ENCODE data around the gene CCDC81. TPM values are rescaled to one million over a fixed set of nuclear protein-coding genes. Genes with fewer than 3 reads are reported as not detected.

The CCDC81 gene
- total RNA-seq, 2 donors from 2014 or later: 2.0 to 21.4 TPM

GRCh38 chr11:86447763-86448480 is 73.2 kb downstream of the CCDC81 start:
- no peaks in the 10 kb centered on the region for H3K9me3 ChIP-seq
- TF ChIP-seq, protein P1, sequence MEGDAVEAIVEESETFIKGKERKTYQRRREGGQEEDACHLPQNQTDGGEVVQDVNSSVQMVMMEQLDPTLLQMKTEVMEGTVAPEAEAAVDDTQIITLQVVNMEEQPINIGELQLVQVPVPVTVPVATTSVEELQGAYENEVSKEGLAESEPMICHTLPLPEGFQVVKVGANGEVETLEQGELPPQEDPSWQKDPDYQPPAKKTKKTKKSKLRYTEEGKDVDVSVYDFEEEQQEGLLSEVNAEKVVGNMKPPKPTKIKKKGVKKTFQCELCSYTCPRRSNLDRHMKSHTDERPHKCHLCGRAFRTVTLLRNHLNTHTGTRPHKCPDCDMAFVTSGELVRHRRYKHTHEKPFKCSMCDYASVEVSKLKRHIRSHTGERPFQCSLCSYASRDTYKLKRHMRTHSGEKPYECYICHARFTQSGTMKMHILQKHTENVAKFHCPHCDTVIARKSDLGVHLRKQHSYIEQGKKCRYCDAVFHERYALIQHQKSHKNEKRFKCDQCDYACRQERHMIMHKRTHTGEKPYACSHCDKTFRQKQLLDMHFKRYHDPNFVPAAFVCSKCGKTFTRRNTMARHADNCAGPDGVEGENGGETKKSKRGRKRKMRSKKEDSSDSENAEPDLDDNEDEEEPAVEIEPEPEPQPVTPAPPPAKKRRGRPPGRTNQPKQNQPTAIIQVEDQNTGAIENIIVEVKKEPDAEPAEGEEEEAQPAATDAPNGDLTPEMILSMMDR (IDR thresholded peaks at IDR 0.05): no peak
- no peaks in the 10 kb centered on the region for H3K36me3 ChIP-seq
- no peak overlapping the region for H3K4me3 ChIP-seq
- no peaks in the 10 kb centered on the region for H3K4me1 ChIP-seq (ENCODE audit: control insufficient read depth in 1 of 2, low read depth in 2 of 2)
- no peaks in the 10 kb centered on the region for H3K27me3 ChIP-seq (replicated peaks; ENCODE audit: insufficient read depth)
- H3K27ac ChIP-seq: no peak overlapping the region
- no peak for DNase-seq (ENCODE audit: low spot score)
- no peak for ATAC-seq (ENCODE audit: insufficient number of reproducible peaks, low FRiP score, low read depth)

GRCh38 chr11:86449993-86450629 is 75.4 kb downstream of the CCDC81 start:
- ATAC-seq (ENCODE audit: insufficient number of reproducible peaks, low FRiP score, low read depth): no peak
- TF ChIP-seq, protein P1 (IDR thresholded peaks at IDR 0.05): no peak

DNA sequence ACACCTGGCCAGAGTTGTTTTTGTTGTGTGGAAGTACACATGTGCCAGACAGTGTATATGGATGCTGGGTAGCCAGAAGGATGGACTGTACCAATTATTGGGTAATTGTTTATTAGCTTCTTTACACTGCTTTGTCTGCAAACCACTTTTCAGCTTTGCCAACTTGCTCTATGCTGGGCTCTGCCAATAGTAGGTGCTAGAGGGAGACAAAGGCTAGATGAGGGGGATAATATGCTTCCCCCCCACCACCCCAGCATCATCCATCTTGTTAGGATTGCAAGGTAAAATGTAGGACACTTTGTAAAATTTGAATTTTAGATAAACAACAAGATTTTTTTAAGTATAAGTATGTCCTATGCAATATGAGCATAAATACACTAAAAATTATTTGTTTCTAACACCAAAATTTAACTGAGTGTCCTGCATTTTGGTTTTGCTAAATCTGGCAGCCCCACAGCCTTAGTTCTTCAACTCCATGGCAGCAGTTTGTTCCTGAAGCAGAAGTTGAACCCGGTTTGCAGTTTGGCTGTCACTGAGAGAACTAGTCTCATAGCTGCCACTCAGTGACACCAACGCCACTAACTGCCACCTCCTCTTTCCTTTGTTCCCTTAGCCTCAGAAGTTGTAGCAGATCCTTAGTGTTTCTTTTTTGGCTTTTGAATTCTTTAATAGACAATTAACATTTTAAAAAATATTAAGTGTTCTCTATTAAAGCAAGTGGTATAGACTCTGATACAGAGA is 78.8 kb downstream of the CCDC81 start:
- no peak overlapping the region for H3K27ac ChIP-seq
- DNase-seq (ENCODE audit: low spot score) (no peak), ATAC-seq (ENCODE audit: insufficient number of reproducible peaks, low FRiP score, low read depth) (no peak)
- no peaks in the 10 kb centered on the region for H3K9me3 ChIP-seq
- peaks cover 0 to 19% of the 10 kb centered on the region in 2 donors for H3K4me1 ChIP-seq (ENCODE audit: control insufficient read depth in 1 of 2, low read depth in 2 of 2)
- H3K4me3 ChIP-seq: no peak overlapping the region
- H3K36me3 ChIP-seq: no peaks in the 10 kb centered on the region
- TF ChIP-seq, protein P1 (IDR thresholded peaks at IDR 0.05): no peak
- H3K27me3 ChIP-seq (replicated peaks; ENCODE audit: insufficient read depth): no peaks in the 10 kb centered on the region

More at GRCh38 chr11:86449993-86450629, 75.4 kb downstream of the CCDC81 start:
- no peak overlapping the region for H3K27ac ChIP-seq
- H3K9me3 ChIP-seq: no peaks in the 10 kb centered on the region
- no peaks in the 10 kb centered on the region for H3K36me3 ChIP-seq
- no peak overlapping the region for H3K4me3 ChIP-seq
- no peaks in the 10 kb centered on the region for H3K4me1 ChIP-seq (ENCODE audit: control insufficient read depth in 1 of 2, low read depth in 2 of 2)
- no peak for DNase-seq (ENCODE audit: low spot score)
- H3K27me3 ChIP-seq (replicated peaks; ENCODE audit: insufficient read depth): no peaks in the 10 kb centered on the region

DNA sequence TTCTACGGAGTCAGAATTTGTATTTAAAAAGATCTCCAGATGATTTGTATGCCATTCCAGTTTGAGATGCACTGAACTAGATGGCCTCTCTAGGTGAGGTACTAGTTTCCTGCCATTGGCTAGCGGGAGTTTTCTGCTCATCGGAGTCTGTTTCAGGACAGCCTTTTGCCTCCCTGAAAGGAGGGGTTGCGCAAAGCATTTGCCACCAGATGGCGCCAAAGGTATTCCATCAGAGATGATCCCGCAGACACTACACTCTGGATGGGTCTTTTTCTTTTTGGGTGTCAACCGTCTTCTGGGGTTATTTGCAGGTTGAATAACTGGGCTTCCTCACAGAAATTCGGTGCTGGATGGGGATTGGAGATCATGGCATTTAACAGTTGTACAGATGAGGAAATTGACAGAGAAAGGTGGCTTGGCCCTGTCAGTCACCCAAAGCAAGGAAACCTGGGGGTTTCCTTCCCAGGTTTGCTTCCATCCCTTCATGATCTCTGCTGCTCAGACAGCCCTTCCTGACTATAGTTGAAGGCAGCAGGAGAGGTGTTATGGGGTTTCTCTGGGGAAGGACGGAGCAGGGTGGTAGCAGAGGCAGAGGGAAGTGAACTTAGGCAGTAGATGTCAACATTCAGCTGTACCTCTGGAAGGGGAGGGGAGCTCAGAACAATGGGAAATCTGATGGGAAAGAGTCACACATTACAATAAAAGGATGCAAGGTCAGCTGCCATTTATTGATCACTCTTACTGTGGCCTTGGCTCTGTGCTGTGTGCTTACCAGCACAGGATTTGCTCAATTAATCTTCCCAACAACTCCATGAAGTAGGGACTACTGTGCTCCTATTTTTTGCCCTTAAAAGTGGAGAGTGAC is 81.6 kb downstream of the CCDC81 start:
- peaks cover 8 to 41% of the 10 kb centered on the region in 2 donors for H3K4me1 ChIP-seq (ENCODE audit: control insufficient read depth in 1 of 2, low read depth in 2 of 2)
- no peak overlapping the region for H3K27ac ChIP-seq
- ATAC-seq (ENCODE audit: insufficient number of reproducible peaks, low FRiP score, low read depth) (no peak), DNase-seq (ENCODE audit: low spot score) (peak; percentile 62)
- H3K27me3 ChIP-seq (replicated peaks; ENCODE audit: insufficient read depth): no peaks in the 10 kb centered on the region
- no peaks in the 10 kb centered on the region for H3K9me3 ChIP-seq
- H3K36me3 ChIP-seq: no peaks in the 10 kb centered on the region
- TF ChIP-seq, protein P1 (IDR thresholded peaks at IDR 0.05): peak; percentile 89
- H3K4me3 ChIP-seq: no peak overlapping the region
